ENCODE data around the gene ADAM33.
A peak's percentile ranks its signal among the peaks of the same experiment; 100 is the strongest.

The ADAM33 gene

DNA sequence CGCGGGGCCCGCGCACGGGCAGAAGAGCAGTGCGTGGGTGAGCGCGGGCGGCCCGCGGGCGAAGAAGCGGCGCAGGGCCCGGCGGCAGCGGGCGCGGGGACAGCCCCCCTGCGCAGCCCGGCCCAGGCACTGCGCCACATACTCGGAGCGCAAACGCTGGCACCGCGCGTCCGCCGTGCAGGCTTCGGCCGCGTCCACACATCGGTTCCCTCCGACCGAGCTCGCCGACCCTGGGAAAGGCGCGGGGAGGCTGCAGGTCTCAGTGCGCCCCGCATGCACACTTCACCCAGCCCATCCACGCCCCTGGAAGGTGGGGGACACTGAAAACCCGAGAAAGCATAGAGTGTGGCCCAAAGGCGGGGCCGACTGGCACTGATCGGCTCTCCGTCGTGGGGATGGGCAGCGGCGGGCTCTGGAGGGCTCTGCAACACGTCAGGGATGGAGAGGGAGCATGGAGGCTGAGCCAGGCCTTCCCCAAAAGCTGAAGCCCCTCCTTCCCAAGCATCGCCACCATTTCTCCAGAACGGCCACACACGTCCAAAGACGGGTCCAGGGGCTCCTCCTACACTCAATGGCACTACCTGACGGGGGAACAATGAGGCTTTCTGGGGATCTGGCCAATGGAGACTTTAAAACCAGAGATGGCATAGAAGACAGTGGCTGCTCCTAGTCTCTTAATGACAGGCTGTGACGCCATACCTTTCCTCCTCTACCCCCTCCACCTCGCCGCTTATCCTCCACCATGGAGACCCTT is 20.6 kb downstream of the ADAM33 start:
- Histone ChIP-seq H3K4me1 (peaks cover 20 to 44% (median 39%) of the 10 kb centered on the region in 10 experiments), H3K36me3 (no peaks in the 10 kb centered on the region), H3K27me3 (peaks cover 40 to 50% (median 45%) of the 10 kb centered on the region in 11 experiments), H4K20me1 (peaks cover 0 to 18% (median 0%) of the 10 kb centered on the region in 11 experiments; a peak in 5 of 22 replicates), H3K4me2 (peak overlapping the region in 10 of 11 experiments; percentile 14 to 62 (median 40); a peak in 15 of 22 replicates), H3K27ac (no peak overlapping the region), H3K9me3 (replicated peaks in 1 of 11) (no peaks in the 10 kb centered on the region; a peak in 1 of 22 replicates), H3K4me3 (peak overlapping the region in 5 of 10 experiments; percentile 14 to 44 (median 20); a peak in 2 of 20 replicates), H3K9ac (no peak overlapping the region)
- TF ChIP-seq Cebpa-rat (IDR thresholded peaks at IDR 0.05): no peak

DNA sequence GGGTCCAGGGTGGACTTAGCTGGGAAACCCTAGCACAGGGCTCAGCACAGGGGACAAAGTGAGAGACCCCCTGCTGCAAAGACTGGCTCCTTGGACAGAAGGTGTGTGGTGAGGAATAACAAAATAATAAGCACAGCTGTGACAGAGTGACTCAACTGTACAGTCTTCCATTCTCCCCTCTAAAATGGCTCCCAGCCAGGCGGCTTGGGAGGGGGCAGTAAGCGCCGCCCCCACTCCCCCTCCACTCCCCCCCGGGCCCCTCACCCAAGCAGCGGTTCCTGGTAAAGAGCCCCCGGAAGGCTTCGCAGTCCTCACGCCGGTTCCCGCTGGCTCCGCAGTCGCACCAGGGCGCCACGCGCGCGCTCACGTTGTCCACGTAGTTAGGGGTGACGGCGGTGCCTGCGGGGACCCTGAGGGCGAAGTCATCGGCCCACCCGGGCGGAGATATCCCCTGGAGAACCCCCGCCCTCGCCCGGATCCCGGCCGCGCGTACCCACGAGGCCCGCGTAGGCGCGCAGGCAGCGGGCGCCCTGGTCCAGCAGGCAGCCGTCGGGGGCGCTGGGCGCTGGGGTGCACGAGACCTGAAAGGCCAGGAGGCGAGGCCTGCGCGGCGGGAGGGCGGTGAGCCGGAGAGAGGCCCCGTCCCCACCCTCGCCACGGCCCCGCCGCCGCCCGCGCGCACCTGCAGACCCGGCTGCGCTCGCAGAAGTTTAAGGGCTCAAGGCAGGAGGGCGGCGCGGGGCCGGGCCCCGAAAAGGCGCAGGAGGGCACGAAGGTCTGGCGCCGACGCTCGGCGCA is 21.3 kb downstream of the ADAM33 start:
- peaks cover 40 to 50% (median 45%) of the 10 kb centered on the region in 11 experiments for H3K27me3 ChIP-seq

DNA sequence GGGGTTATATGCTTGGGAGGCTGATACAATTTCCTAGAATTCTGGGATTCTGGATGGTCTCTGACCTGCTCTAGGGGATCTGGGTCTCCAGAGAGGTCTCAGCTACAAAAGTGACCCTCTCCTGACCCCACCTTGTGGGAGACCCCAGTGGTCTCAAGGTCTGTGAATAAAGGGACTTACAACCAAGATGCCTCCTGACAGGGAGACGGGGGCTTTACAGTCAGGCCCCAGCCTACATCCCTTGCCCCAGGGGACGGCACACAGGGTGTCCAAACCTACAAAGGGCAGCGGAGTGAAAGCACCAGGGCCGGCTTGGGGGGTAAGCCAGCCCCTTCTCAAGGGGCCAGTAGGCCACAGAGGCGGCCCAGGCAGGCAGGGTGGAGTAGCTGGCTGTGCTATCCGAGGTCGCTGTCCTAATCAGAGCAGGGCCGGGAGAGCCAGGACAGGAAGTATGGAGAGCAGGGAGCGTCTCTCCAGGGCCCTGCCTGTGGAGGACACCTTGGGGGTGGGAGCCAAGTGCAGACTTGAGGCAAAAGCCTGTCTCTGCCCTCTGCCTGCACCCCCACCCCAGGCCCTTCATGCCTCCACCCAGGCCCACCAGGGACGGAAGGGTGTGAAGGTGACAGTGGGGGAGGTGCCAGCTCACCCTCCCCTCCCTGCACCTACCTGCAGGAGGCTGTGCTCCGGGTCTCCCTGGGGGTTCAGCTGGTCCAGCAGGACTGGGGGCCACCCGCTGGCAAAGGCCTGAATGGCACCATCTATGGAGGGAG is 22.1 kb downstream of the ADAM33 start:
- no peak overlapping the region for H3K27ac ChIP-seq
- no peaks in the 10 kb centered on the region; a peak in 1 of 22 replicates for H3K9me3 ChIP-seq (replicated peaks in 1 of 11)
- peaks cover 40 to 50% (median 45%) of the 10 kb centered on the region in 11 experiments for H3K27me3 ChIP-seq
- peak overlapping the region in 8 of 11 experiments; percentile 1 to 67 (median 38); a peak in 14 of 22 replicates for H3K4me2 ChIP-seq
- H3K4me3 ChIP-seq: no peak overlapping the region
- no peak for TF ChIP-seq Cebpa-rat (IDR thresholded peaks at IDR 0.05)
- H3K36me3 ChIP-seq: no peaks in the 10 kb centered on the region; a peak in 1 of 22 replicates
- peaks cover 4 to 33% (median 26%) of the 10 kb centered on the region in 10 experiments for H3K4me1 ChIP-seq
- peaks cover 0 to 18% (median 0%) of the 10 kb centered on the region in 11 experiments; a peak in 5 of 22 replicates for H4K20me1 ChIP-seq
- H3K9ac ChIP-seq: no peak overlapping the region

More for the DNA sequence above, 21.3 kb downstream of the ADAM33 start:
- Histone ChIP-seq H3K27ac (no peak overlapping the region), H4K20me1 (peaks cover 0 to 18% (median 0%) of the 10 kb centered on the region in 11 experiments; a peak in 5 of 22 replicates), H3K4me3 (peak overlapping the region in 5 of 10 experiments; percentile 14 to 44 (median 20); a peak in 2 of 20 replicates), H3K9me3 (replicated peaks in 1 of 11) (no peaks in the 10 kb centered on the region; a peak in 1 of 22 replicates), H3K9ac (no peak overlapping the region), H3K4me2 (peak overlapping the region in 10 of 11 experiments; percentile 14 to 62 (median 40); a peak in 15 of 22 replicates), H3K36me3 (no peaks in the 10 kb centered on the region), H3K4me1 (peaks cover 12 to 36% (median 32%) of the 10 kb centered on the region in 10 experiments)
- TF ChIP-seq Cebpa-rat (IDR thresholded peaks at IDR 0.05): no peak

DNA sequence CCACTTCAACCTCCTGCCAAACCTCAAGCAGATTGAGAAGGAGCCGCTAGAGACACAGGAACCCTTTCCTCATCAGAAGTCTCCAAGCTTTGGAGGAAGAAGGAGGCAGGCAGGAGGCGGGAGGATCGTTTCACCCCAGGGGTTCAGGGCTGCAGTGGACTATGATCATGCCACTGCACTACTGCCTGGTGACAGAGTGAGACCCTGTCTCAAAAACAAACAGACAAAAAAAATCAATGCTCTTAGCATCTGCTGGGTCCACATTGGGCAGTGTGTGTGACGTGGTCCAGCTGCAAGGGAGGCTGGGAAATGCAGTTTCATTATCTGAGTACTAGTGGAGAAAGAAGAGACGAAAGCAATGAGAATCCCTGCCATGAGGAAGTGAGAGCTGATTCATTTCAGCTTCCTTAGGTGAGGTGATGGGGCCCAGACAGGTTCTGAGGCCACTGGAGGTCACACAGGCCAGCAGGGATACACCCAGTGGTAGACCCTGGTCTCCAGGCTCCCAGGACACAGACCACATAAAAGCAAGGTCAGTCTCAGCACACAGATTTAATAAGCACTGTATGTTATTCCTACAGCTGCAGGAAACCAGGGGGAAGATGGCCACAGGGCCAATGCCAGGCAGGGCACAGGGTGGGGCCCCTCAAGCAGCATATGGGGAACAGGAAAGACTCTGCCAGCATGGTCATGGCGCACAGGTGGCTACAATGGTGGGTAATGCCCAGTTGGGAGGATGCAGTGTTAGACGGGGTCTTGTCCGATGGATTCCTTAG is 22.9 kb downstream of the ADAM33 start:
- Histone ChIP-seq H3K27ac (0 out of 22 replicates have a peak overlapping the region, but pooled peaks of 1 of the 11 experiments have one; percentile 2), H4K20me1 (peaks cover 0 to 18% (median 0%) of the 10 kb centered on the region in 11 experiments; a peak in 5 of 22 replicates), H3K9me3 (replicated peaks in 1 of 11) (peaks cover 0 to 3% (median 0%) of the 10 kb centered on the region in 11 experiments; a peak in 1 of 22 replicates), H3K9ac (no peak overlapping the region), H3K4me3 (no peak overlapping the region), H3K4me2 (peak overlapping the region; percentile 1 to 67 (median 32); a peak in 17 of 22 replicates), H3K36me3 (no peaks in the 10 kb centered on the region; a peak in 1 of 22 replicates), H3K4me1 (peaks cover 7 to 38% (median 30%) of the 10 kb centered on the region in 10 experiments), H3K27me3 (peaks cover 40 to 49% (median 44%) of the 10 kb centered on the region in 11 experiments)
- TF ChIP-seq Cebpa-rat (IDR thresholded peaks at IDR 0.05): no peak

DNA sequence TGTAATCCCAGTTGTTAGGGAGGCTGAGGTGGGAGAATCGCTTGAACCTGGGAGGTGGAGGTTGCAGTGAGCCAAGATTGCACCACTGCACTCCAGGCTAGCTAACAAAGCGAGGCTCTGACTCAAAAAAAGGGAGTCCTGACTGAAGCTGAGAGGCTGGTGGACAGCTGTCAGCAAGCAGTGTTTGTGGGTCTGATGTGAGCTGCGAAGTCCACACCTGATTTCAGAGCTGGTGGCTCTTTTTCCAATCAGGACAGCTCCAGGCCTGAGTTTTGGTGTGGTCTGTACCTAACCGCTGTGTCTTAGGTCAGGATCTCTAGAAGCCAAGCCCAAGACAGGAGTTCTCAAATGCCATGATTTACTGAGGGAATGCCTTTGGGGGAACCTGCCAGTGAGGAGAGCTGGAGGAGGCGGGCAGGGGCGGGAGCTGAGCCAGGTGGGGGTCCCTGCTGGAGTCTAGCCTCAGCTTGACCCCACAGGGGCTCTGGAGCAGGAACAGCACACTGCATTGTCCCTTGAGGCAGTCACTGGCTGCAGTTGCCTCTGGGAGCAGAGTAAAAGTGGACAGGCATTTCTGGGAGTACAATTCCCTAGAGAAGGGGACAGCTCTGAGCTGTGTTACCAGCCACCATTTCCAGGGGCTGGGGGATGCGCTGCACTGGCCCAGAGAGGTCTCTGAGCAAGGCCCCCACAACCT is 23.6 kb downstream of the ADAM33 start:
- Histone ChIP-seq H3K27ac (no peak overlapping the region), H3K4me1 (peaks cover 14 to 46% (median 36%) of the 10 kb centered on the region in 10 experiments), H4K20me1 (peaks cover 0 to 18% (median 0%) of the 10 kb centered on the region in 11 experiments; a peak in 5 of 22 replicates), H3K9me3 (replicated peaks in 1 of 11) (peaks cover 0 to 4% (median 0%) of the 10 kb centered on the region in 11 experiments; a peak in 1 of 22 replicates), H3K4me2 (peak overlapping the region in 10 of 11 experiments; percentile 1 to 67 (median 32); a peak in 15 of 22 replicates), H3K27me3 (peaks cover 37 to 43% (median 40%) of the 10 kb centered on the region in 11 experiments), H3K36me3 (no peaks in the 10 kb centered on the region; a peak in 1 of 22 replicates), H3K4me3 (no peak overlapping the region), H3K9ac (no peak overlapping the region)
- no peak for TF ChIP-seq Cebpa-rat (IDR thresholded peaks at IDR 0.05)

DNA sequence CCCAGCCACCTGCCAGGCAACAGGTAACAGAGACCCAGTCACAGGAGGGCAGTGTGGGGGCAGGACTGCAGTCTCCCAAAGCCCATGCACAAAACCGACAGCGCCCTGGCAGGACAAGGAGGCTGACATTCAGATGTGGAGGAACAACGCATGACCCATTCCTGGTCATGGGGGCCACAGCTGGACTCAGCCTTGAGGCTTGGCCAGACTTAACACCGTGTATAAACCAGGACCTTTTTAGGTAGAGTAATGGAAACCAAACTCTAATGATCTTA is 26.7 kb downstream of the ADAM33 start:
- Histone ChIP-seq H3K27ac (no peak overlapping the region), H3K27me3 (peaks cover 6 to 12% (median 9%) of the 10 kb centered on the region in 11 experiments), H4K20me1 (peaks cover 0 to 9% (median 0%) of the 10 kb centered on the region in 11 experiments; a peak in 1 of 22 replicates), H3K4me2 (peak overlapping the region in 1 of 11 experiments; percentile 80; a peak in 1 of 22 replicates), H3K4me1 (peaks cover 39 to 62% (median 50%) of the 10 kb centered on the region in 10 experiments), H3K36me3 (peaks cover 0 to 6% (median 2%) of the 10 kb centered on the region in 11 experiments; a peak in 8 of 22 replicates), H3K4me3 (no peak overlapping the region), H3K9ac (no peak overlapping the region), H3K9me3 (replicated peaks in 1 of 11) (0 out of 22 replicates have a peak, but pooled peaks cover 0 to 4% (median 0%) of the 10 kb centered on the region in 11 experiments)
- TF ChIP-seq Cebpa-rat (IDR thresholded peaks at IDR 0.05): no peak
